GM19395 (cell line): ENCODE data around the gene TMX4.
A peak's percentile ranks its signal among the peaks of the same experiment; 100 is the strongest.
"Not testable (repeated sequence)": the region's sequence is repeated elsewhere in the genome, so short reads cannot be mapped to it uniquely, and the experiment has no call there.

ENCODE experiments used
- ATAC-seq: cut with Tn5 transposase; IDR thresholded peaks from one replicate; pipeline ENCODE4 v1.9.1; 2021; ENCODE audit warnings: mild to moderate bottlenecking, moderate library complexity; ENCODE audit not compliant: unreplicated experiment

TMX4 gene

GRCh38 chr20:8019246-8019997 is at the start of gene TMX4:
TSS of gene TMX4 (minus strand) at chr20:8019761. CDS start at chr20:8019613, 148 bp downstream.
- ATAC-seq, result peak; percentile 86

- ATAC-seq, result no peak
Measured at GRCh38 chr20:8067082-8067481, 47.5 kb upstream of the TMX4 start.

GRCh38 chr20:8066662-8067061 is 47.1 kb upstream of the TMX4 start:
- ATAC-seq, result no peak

GRCh38 chr20:8065691-8066090 is 46.1 kb upstream of the TMX4 start:
- no peak for ATAC-seq

- ATAC-seq, result no peak
Measured at GRCh38 chr20:8062756-8063155, 43.2 kb upstream of the TMX4 start.

- no peak for ATAC-seq
Measured at GRCh38 chr20:8061861-8062518, 42.4 kb upstream of the TMX4 start.

- ATAC-seq, result no peak
Measured at GRCh38 chr20:8060977-8061376, 41.4 kb upstream of the TMX4 start.

GRCh38 chr20:8057871-8058270 is 38.3 kb upstream of the TMX4 start:
- ATAC-seq, result no peak

GRCh38 chr20:8055096-8055495 is 35.5 kb upstream of the TMX4 start:
- no peak for ATAC-seq

- ATAC-seq, result no peak
Measured at GRCh38 chr20:8050157-8050837, 30.7 kb upstream of the TMX4 start.

GRCh38 chr20:8049310-8049709 is 29.7 kb upstream of the TMX4 start:
- ATAC-seq, result no peak

- ATAC-seq, result no peak
Measured at GRCh38 chr20:8045946-8046345, 26.4 kb upstream of the TMX4 start.

GRCh38 chr20:8043687-8044282 is 24.2 kb upstream of the TMX4 start:
- peak; percentile 94 for ATAC-seq

- ATAC-seq, result no peak
Measured at GRCh38 chr20:8039042-8039441, 19.5 kb upstream of the TMX4 start.

- ATAC-seq, result peak; percentile 50
Measured at GRCh38 chr20:8036771-8037170, 17.2 kb upstream of the TMX4 start.

- ATAC-seq, result no peak
Measured at GRCh38 chr20:8033151-8033841, 13.7 kb upstream of the TMX4 start.

GRCh38 chr20:8032499-8032898 is 12.9 kb upstream of the TMX4 start:
- no peak for ATAC-seq

- not testable (repeated sequence) for ATAC-seq
Measured at GRCh38 chr20:8031539-8031938, 12.0 kb upstream of the TMX4 start.

- no peak for ATAC-seq
Measured at GRCh38 chr20:8021541-8022269, 2.1 kb upstream of the TMX4 start.
